Endometrial microvascular endothelial cells (primary cell): ENCODE results near the gene SIPA1L2. TPM values are rescaled to one million over a fixed set of nuclear protein-coding genes. Genes with fewer than 3 reads are reported as not detected.

Source experiments
- total RNA-seq: library from RNA; depleted of rRNA; stranded (reverse); fragments of >200 nt; gene quantifications from one replicate; pipeline ENCODE4 v1.2.3, GENCODE V29; 2015; ENCODE audit errors: inconsistent ontology term

SIPA1L2 gene
- total RNA-seq, 1 donor from 2014 or later, result 12.4 TPM

Other genes starting within 250 kb of the SIPA1L2 start
- gene MAP10, start 175.3 kb upstream of the SIPA1L2 start, total RNA-seq, result 1.9 TPM